GM12878 (cell line): ENCODE results near the gene NAA20. TPM values are rescaled to one million over a fixed set of nuclear protein-coding genes. Genes with fewer than 3 reads are reported as not detected.

Source experiments
- ATF2 ChIP-seq: IDR thresholded peaks from 2 replicates; pipeline ENCODE4 v1.6.1; 2012; ENCODE audit warnings: low read length, inconsistent platforms
- ATF7 ChIP-seq: fragments of 450-650 bp; IDR thresholded peaks from 2 replicates; pipeline ENCODE4 v1.6.1; 2016; ENCODE audit warnings: low read depth, mild to moderate bottlenecking
- BCL11A ChIP-seq: IDR thresholded peaks from 2 replicates; pipeline ENCODE4 v1.6.1; 2011; ENCODE audit warnings: low read depth, low read length
- CHD4 ChIP-seq: fragments of 200-600 bp; sonication (generic); IDR thresholded peaks from 2 replicates; pipeline ENCODE4 v1.6.1; 2016; ENCODE audit warnings: mild to moderate bottlenecking
- CREB1 ChIP-seq: IDR thresholded peaks from 2 replicates; pipeline ENCODE4 v1.6.1; 2012; ENCODE audit warnings: low read depth, mild to moderate bottlenecking, inconsistent platforms
- HCFC1 ChIP-seq: fragments of 150-350 bp; IDR thresholded peaks from 2 replicates; pipeline ENCODE4 v1.6.1; 2014; ENCODE audit warnings: low read length
- MEF2B ChIP-seq: fragments of 450-650 bp; IDR thresholded peaks from 2 replicates; pipeline ENCODE4 v1.6.1; 2018; ENCODE audit warnings: mild to moderate bottlenecking, moderate library complexity; ENCODE audit not compliant: partially characterized antibody, poor library complexity, severe bottlenecking
- NFXL1 ChIP-seq: fragments of 450-650 bp; IDR thresholded peaks from 2 replicates; pipeline ENCODE4 v1.6.1; 2017; ENCODE audit warnings: antibody characterized with exemption, mild to moderate bottlenecking, borderline replicate concordance
- NR2C1 ChIP-seq: fragments of 450-650 bp; IDR thresholded peaks from 2 replicates; pipeline ENCODE4 v1.6.1; 2017; ENCODE audit warnings: antibody characterized with exemption, mild to moderate bottlenecking, moderate library complexity
- PAX5 ChIP-seq: IDR thresholded peaks from 2 replicates; pipeline ENCODE4 v1.6.1; 2011; ENCODE audit warnings: low read depth, low read length, borderline replicate concordance
- RCOR1 ChIP-seq: conservative IDR thresholded peaks from 2 replicates; pipeline ENCODE4 v1.6.1; 2012; ENCODE audit warnings: low read depth, low read length, improper control_type of control experiment
- RELB ChIP-seq: fragments of 450-650 bp; IDR thresholded peaks from 2 replicates; pipeline ENCODE4 v1.6.1; 2017; ENCODE audit warnings: low read depth, mild to moderate bottlenecking, moderate library complexity
- SMAD1 ChIP-seq: fragments of 450-650 bp; IDR thresholded peaks from 2 replicates; pipeline ENCODE4 v1.6.1; 2018; ENCODE audit warnings: mild to moderate bottlenecking, low read depth; ENCODE audit not compliant: partially characterized antibody
- SMAD5 ChIP-seq: IDR thresholded peaks from 2 replicates; pipeline ENCODE4 v1.6.1; 2016; ENCODE audit warnings: antibody characterized with exemption, low read depth
- SP1 ChIP-seq: IDR thresholded peaks from one replicate; pipeline ENCODE4 v1.6.1; 2011; ENCODE audit warnings: low read depth, low read length
- SREBF2 ChIP-seq: IDR thresholded peaks from 2 replicates; pipeline ENCODE4 v1.6.1; 2012; ENCODE audit warnings: mild to moderate bottlenecking, low read length
- YBX1 ChIP-seq: fragments of 450-650 bp; IDR thresholded peaks from 2 replicates; pipeline ENCODE4 v1.6.1; 2016; ENCODE audit warnings: antibody characterized with exemption
- ZBTB33 ChIP-seq: fragments of 450-650 bp; IDR thresholded peaks from 2 replicates; pipeline ENCODE4 v1.6.1; 2017; ENCODE audit warnings: mild to moderate bottlenecking
- ZNF217 ChIP-seq: fragments of 450-650 bp; IDR thresholded peaks from 2 replicates; pipeline ENCODE4 v1.6.1; 2017; ENCODE audit warnings: antibody characterized with exemption, mild to moderate bottlenecking
- polyA plus RNA-seq, 11 experiments: library from polyadenylated mRNA; depleted of rRNA in 4 of 11; unstranded in 6 of 11; stranded (reverse) in 5 of 11; fragments of >200 nt; fragmentation: Nextera tagmentation in 4 of 11; fragmentation: Illumina TruSeq in 1 of 11; extraction: Ambion mirVana in 4 of 11; extraction: Trizol in 1 of 11; gene quantifications; 1 replicate in 1 of 11; 2 replicates in 10 of 11; pipeline versions ENCODE4 v1.2.1 to v1.2.3, GENCODE V29; 2011 to 2016; ENCODE audit warnings: inconsistent platforms in 2 of 11, missing spikeins in 2 of 11, low read depth in 1 of 11
- total RNA-seq, 4 experiments: library from RNA; depleted of rRNA in 3 of 4; stranded (reverse); fragments of >200 nt in 3 of 4; fragmentation: Illumina TruSeq in 1 of 4; extraction: Trizol in 1 of 4; gene quantifications; 2 replicates each; pipeline versions ENCODE4 v1.2.1 to v1.2.3, GENCODE V29; 2013 to 2021
- TF ChIP-seq, protein P1 (sequence below): fragments of 450-650 bp; IDR thresholded peaks from 2 replicates; pipeline ENCODE4 v1.6.1; 2017; ENCODE audit warnings: mild to moderate bottlenecking, moderate library complexity
- TF ChIP-seq, protein P2 (sequence below): IDR thresholded peaks from 2 replicates; pipeline ENCODE4 v1.6.1; 2011; ENCODE audit warnings: mild to moderate bottlenecking, low read depth, low read length, moderate library complexity; ENCODE audit not compliant: insufficient replicate concordance

The NAA20 gene
- total and polyA plus RNA-seq, 10 of the 15 experiments (the other 5 are each of a cell fraction or from before 2014, with no cell fraction given): 48.3 to 366 (median 89.1) TPM

- no peak for TF ChIP-seq ATF7
- no peak for TF ChIP-seq ZNF217
- no peak for TF ChIP-seq ZBTB33
- TF ChIP-seq SREBF2: peak; percentile 44; the same call in 1 of the 2 replicates
- no peak for TF ChIP-seq CREB1
- TF ChIP-seq SMAD5: no peak
- no peak for TF ChIP-seq MEF2B
- TF ChIP-seq BCL11A: no peak
- TF ChIP-seq, protein P1, sequence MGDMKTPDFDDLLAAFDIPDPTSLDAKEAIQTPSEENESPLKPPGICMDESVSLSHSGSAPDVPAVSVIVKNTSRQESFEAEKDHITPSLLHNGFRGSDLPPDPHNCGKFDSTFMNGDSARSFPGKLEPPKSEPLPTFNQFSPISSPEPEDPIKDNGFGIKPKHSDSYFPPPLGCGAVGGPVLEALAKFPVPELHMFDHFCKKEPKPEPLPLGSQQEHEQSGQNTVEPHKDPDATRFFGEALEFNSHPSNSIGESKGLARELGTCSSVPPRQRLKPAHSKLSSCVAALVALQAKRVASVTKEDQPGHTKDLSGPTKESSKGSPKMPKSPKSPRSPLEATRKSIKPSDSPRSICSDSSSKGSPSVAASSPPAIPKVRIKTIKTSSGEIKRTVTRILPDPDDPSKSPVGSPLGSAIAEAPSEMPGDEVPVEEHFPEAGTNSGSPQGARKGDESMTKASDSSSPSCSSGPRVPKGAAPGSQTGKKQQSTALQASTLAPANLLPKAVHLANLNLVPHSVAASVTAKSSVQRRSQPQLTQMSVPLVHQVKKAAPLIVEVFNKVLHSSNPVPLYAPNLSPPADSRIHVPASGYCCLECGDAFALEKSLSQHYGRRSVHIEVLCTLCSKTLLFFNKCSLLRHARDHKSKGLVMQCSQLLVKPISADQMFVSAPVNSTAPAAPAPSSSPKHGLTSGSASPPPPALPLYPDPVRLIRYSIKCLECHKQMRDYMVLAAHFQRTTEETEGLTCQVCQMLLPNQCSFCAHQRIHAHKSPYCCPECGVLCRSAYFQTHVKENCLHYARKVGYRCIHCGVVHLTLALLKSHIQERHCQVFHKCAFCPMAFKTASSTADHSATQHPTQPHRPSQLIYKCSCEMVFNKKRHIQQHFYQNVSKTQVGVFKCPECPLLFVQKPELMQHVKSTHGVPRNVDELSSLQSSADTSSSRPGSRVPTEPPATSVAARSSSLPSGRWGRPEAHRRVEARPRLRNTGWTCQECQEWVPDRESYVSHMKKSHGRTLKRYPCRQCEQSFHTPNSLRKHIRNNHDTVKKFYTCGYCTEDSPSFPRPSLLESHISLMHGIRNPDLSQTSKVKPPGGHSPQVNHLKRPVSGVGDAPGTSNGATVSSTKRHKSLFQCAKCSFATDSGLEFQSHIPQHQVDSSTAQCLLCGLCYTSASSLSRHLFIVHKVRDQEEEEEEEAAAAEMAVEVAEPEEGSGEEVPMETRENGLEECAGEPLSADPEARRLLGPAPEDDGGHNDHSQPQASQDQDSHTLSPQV: no peak
- peak; percentile 35; the same call in 1 of the 2 replicates for TF ChIP-seq RELB
- TF ChIP-seq HCFC1: peak; percentile 79
- TF ChIP-seq, protein P2, sequence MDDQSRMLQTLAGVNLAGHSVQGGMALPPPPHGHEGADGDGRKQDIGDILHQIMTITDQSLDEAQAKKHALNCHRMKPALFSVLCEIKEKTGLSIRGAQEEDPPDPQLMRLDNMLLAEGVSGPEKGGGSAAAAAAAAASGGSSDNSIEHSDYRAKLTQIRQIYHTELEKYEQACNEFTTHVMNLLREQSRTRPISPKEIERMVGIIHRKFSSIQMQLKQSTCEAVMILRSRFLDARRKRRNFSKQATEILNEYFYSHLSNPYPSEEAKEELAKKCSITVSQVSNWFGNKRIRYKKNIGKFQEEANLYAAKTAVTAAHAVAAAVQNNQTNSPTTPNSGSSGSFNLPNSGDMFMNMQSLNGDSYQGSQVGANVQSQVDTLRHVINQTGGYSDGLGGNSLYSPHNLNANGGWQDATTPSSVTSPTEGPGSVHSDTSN: no peak
- no peak for TF ChIP-seq ATF2
- no peak for TF ChIP-seq YBX1
- TF ChIP-seq PAX5: peak; percentile 86; the same call in 1 of the 2 replicates
- peak; percentile 99 for TF ChIP-seq NR2C1
- TF ChIP-seq SP1: no peak
- no peak for TF ChIP-seq CHD4
- TF ChIP-seq NFXL1: no peak
- TF ChIP-seq SMAD1: no peak
- TF ChIP-seq RCOR1: no peak
Measured at GRCh38 chr20:20017001-20017843, at the start of gene NAA20 (continued).
